AG04450 (cell line): Measurements from ENCODE around the gene TBP. TPM values are rescaled to one million over a fixed set of nuclear protein-coding genes. Genes with fewer than 3 reads are reported as not detected.

Source experiments
- CTCF ChIA-PET: fragments of 300-600, 350-600 bp; formaldehyde crosslinking; extraction: SDS; loops from one replicate; lab custom pipeline; 2022; ENCODE audit warnings: antibody characterized with exemption, inconsistent platforms; lab: Charles Lee
- POLR2A ChIA-PET: fragments of 350-600 bp; formaldehyde crosslinking; extraction: SDS; loops from one replicate; lab custom pipeline; 2021; ENCODE audit warnings: antibody characterized with exemption, inconsistent platforms; lab: Yijun Ruan, JAX
- DNase-seq: peaks from one replicate; pipeline ENCODE4 v3.0.0-alpha.2; 2011; ENCODE audit warnings: low read depth, low spot score
- H3K27ac ChIP-seq: one replicate; pipeline ENCODE4 v1.5.1; 2012; ENCODE audit warnings: low read depth, low read length, control low read depth
- H3K27me3 ChIP-seq: one replicate; pipeline ENCODE4 v1.6.0; 2012; ENCODE audit warnings: low read length; ENCODE audit not compliant: control insufficient read depth, insufficient read depth
- H3K4me3 ChIP-seq: 2 replicates; pipeline ENCODE4 v1.5.1; 2011; ENCODE audit warnings: mild to moderate bottlenecking, low read depth, low read length, control low read depth
- H3K9me3 ChIP-seq: 2 replicates; pipeline ENCODE4 v1.5.1; 2012; ENCODE audit warnings: low read length; ENCODE audit not compliant: control insufficient read depth, insufficient read depth
- CTCF ChIP-seq: IDR thresholded peaks from 2 replicates; pipeline ENCODE4 v1.5.1; 2011; ENCODE audit warnings: low read depth, low read length, control low read depth, inconsistent platforms
- polyA plus RNA-seq: library from polyadenylated mRNA; depleted of rRNA; stranded (reverse); fragments of >200 nt; gene quantifications from 2 replicates; pipeline ENCODE4 v1.2.3, GENCODE V29; 2011

TBP gene
- polyA plus RNA-seq, 1 experiment, result 14.3 TPM

GRCh38 chr6:170509723-170510018, 44.5 kb upstream of the TBP start:
- CTCF ChIA-PET, result interaction anchor here (2.5 kb wide), 1 partner anchor 678 kb away, joined by 18 read pairs; no protein-coding TSS in a partner anchor

GRCh38 chr6:170510631-170511030, 43.5 kb upstream of the TBP start:
- no peak overlapping the region for H3K4me3 ChIP-seq
- H3K27me3 ChIP-seq, result no peaks in the 10 kb centered on the region
- TF ChIP-seq CTCF, result no peak
- ChIA-PET CTCF (interaction anchor here (2.5 kb wide), 1 partner anchor 679 kb away, joined by 18 read pairs; no protein-coding TSS in a partner anchor), POLR2A (no interaction called here)
- no peak overlapping the region for H3K27ac ChIP-seq
- peaks cover 3% of the 10 kb centered on the region; the same call in 1 of the 2 replicates for H3K9me3 ChIP-seq
- no peak for DNase-seq

More at GRCh38 chr6:170509723-170510018, 44.5 kb upstream of the TBP start:
- no peak for TF ChIP-seq CTCF
- H3K27ac ChIP-seq, result no peak overlapping the region
- POLR2A ChIA-PET, result no interaction called here
- no peak overlapping the region for H3K4me3 ChIP-seq
- DNase-seq, result no peak
- no peaks in the 10 kb centered on the region for H3K27me3 ChIP-seq
- H3K9me3 ChIP-seq, result peaks cover 3% of the 10 kb centered on the region; the same call in 1 of the 2 replicates

- POLR2A ChIA-PET, result no interaction called here
- H3K27ac ChIP-seq, result no peak overlapping the region
- TF ChIP-seq CTCF, result no peak
- CTCF ChIA-PET, result interaction anchor here (2.5 kb wide), 1 partner anchor 681 kb away, joined by 18 read pairs; no protein-coding TSS in a partner anchor
- H3K4me3 ChIP-seq, result no peak overlapping the region
- peaks cover 6% of the 10 kb centered on the region; the same call in 1 of the 2 replicates for H3K9me3 ChIP-seq
- no peaks in the 10 kb centered on the region for H3K27me3 ChIP-seq
- no peak for DNase-seq
These were observed 41.9 kb upstream of the TBP start for GRCh38 chr6:170512249-170512648.

- Histone ChIP-seq H3K4me3 (no peak overlapping the region), H3K9me3 (peaks cover 6% of the 10 kb centered on the region; the same call in 1 of the 2 replicates), H3K27ac (no peak overlapping the region), H3K27me3 (no peaks in the 10 kb centered on the region)
- ChIA-PET CTCF (no interaction called here), POLR2A (no interaction called here)
- no peak for DNase-seq
- no peak for TF ChIP-seq CTCF
These were observed 39.3 kb upstream of the TBP start for GRCh38 chr6:170514908-170515307.

GRCh38 chr6:170516783-170517616, 37.2 kb upstream of the TBP start:
- peak; percentile 93 for TF ChIP-seq CTCF
- CTCF ChIA-PET, result interaction anchor here (0.5 to 3.4 kb wide), 37 partner anchors 10 to 1624 kb away, joined by 3 to 81 read pairs (median 4); partner anchors contain the start of gene PDCD2
- Histone ChIP-seq H3K27me3 (no peaks in the 10 kb centered on the region), H3K9me3 (peaks cover 2% of the 10 kb centered on the region; the same call in 1 of the 2 replicates), H3K27ac (no peak overlapping the region), H3K4me3 (no peak overlapping the region)
- POLR2A ChIA-PET, result no interaction called here
- DNase-seq, result peak; percentile 52
